A549 (cell line): ENCODE results near the gene MCU. TPM values are rescaled to one million over a fixed set of nuclear protein-coding genes. Genes with fewer than 3 reads are reported as not detected.

ENCODE experiments used
- ATAC-seq, 2 experiments: fragments of 200-7000 bp in 1 of 2; fragments of >200 bp in 1 of 2; cut with Nextera tagmentation in 1 of 2; cut with Tn5 transposase in 1 of 2; 3 replicates each; pipeline versions ENCODE4 v1.8.0 to v1.9.1; 2018 to 2020; ENCODE audit warnings: mild to moderate bottlenecking in 1 of 2, moderate library complexity in 1 of 2
- CTCF ChIA-PET: fragments of 300-600 bp; sonication (Branson Sonifier 250); formaldehyde crosslinking; extraction: SDS; loops from one replicate; lab custom pipeline; 2021; ENCODE audit warnings: antibody characterized with exemption, inconsistent platforms; lab: Yijun Ruan, JAX
- POLR2A ChIA-PET: fragments of 350-600 bp; formaldehyde crosslinking; extraction: SDS; loops from one replicate; lab custom pipeline; 2021; ENCODE audit warnings: antibody characterized with exemption, inconsistent platforms; lab: Yijun Ruan, JAX
- DNase-seq, 2 experiments: peaks; one replicate each; pipeline versions ENCODE4 v3.0.0 to v3.0.0-alpha.2; 2011 to 2016; ENCODE audit warnings: low read depth in 1 of 2, low spot score in 1 of 2
- FAIRE-seq: peaks from 2 replicates; lab custom pipeline; 2011; peaks lifted over from hg19 to GRCh38; lab: Jason Lieb, UNC
- H3K27ac ChIP-seq, 2 experiments: fragments of >200 bp; sonication (Bioruptor Twin); formaldehyde crosslinking; 3 replicates each; pipeline ENCODE4 v1.5.1; 2016 to 2017
- H3K4me1 ChIP-seq: fragments of >200 bp; sonication (Bioruptor Twin); formaldehyde crosslinking; 3 replicates; pipeline ENCODE4 v1.6.1; 2016
- H3K4me2 ChIP-seq: fragments of >200 bp; sonication (Bioruptor Twin); formaldehyde crosslinking; 3 replicates; pipeline ENCODE4 v1.6.1; 2016
- H3K4me3 ChIP-seq: fragments of >200 bp; sonication (Bioruptor Twin); formaldehyde crosslinking; 3 replicates; pipeline ENCODE4 v1.5.1; 2016
- H3K9me3 ChIP-seq: fragments of >200 bp; sonication (Bioruptor Twin); formaldehyde crosslinking; 3 replicates; pipeline ENCODE4 v1.6.1; 2016
- CBX2 ChIP-seq: fragments of 200-600 bp; sonication (generic); IDR thresholded peaks from 2 replicates; pipeline ENCODE4 v1.6.1; 2016; ENCODE audit warnings: low read depth, mild to moderate bottlenecking, borderline replicate concordance
- CEBPB ChIP-seq, 2 experiments: fragments of >200 bp in 1 of 2; sonication (Bioruptor Twin) in 1 of 2; formaldehyde crosslinking in 1 of 2; IDR thresholded peaks; 2 replicates each; pipeline ENCODE4 v1.6.1; 2012 to 2016
- CHD2 ChIP-seq: fragments of 150-350 bp; IDR thresholded peaks from 2 replicates; pipeline ENCODE4 v1.6.1; 2014; ENCODE audit warnings: low read length; ENCODE audit not compliant: partially characterized antibody
- CHD4 ChIP-seq: fragments of 200-600 bp; sonication (generic); IDR thresholded peaks from 2 replicates; pipeline ENCODE4 v1.6.1; 2016; ENCODE audit warnings: antibody characterized with exemption, mild to moderate bottlenecking, borderline replicate concordance
- ESRRA ChIP-seq: fragments of 150-350 bp; IDR thresholded peaks from 2 replicates; pipeline ENCODE4 v1.6.1; 2014; ENCODE audit warnings: mild to moderate bottlenecking, low read length, borderline replicate concordance
- FOSB ChIP-seq: fragments of 250-450 bp; sonication (Bioruptor Pico); IDR thresholded peaks from 2 replicates; pipeline ENCODE4 v1.5.0; 2020; ENCODE audit warnings: mild to moderate bottlenecking, moderate library complexity
- FOSL2 ChIP-seq, 2 experiments: fragments of 450-650 bp in 1 of 2; fragments of >200 bp in 1 of 2; sonication (Bioruptor Twin) in 1 of 2; formaldehyde crosslinking; IDR thresholded peaks; 2 replicates each; pipeline versions ENCODE4 v1.5.0 to v1.6.1; 2016 to 2020; ENCODE audit warnings: mild to moderate bottlenecking in 1 of 2, moderate library complexity in 1 of 2
- HES2 ChIP-seq: fragments of >200 bp; sonication (Bioruptor Twin); formaldehyde crosslinking; IDR thresholded peaks from 2 replicates; pipeline ENCODE4 v1.6.1; 2016
- HEYL ChIP-seq: fragments of 250-450 bp; sonication (Bioruptor Pico); IDR thresholded peaks from 2 replicates; pipeline ENCODE4 v1.8.0; 2021; ENCODE audit warnings: mild to moderate bottlenecking, moderate library complexity
- JUN ChIP-seq, 2 experiments: fragments of >200 bp; sonication (Bioruptor Twin); formaldehyde crosslinking; IDR thresholded peaks; 2 replicates in 1 of 2; 3 replicates in 1 of 2; pipeline ENCODE4 v1.6.1; 2016 to 2017
- JUNB ChIP-seq: fragments of >200 bp; sonication (Bioruptor Twin); formaldehyde crosslinking; IDR thresholded peaks from 2 replicates; pipeline ENCODE4 v1.6.1; 2016
- MAFK ChIP-seq: fragments of 450-650 bp; IDR thresholded peaks from 2 replicates; pipeline ENCODE4 v1.6.1; 2014; ENCODE audit not compliant: partially characterized antibody
- MAX ChIP-seq: IDR thresholded peaks from 2 replicates; pipeline ENCODE4 v1.6.1; 2012
- NR3C1 ChIP-seq: fragments of >200 bp; sonication (Bioruptor Twin); formaldehyde crosslinking; IDR thresholded peaks from 3 replicates; pipeline ENCODE4 v1.6.1; 2017
- PHF8 ChIP-seq: fragments of 200-600 bp; sonication (generic); IDR thresholded peaks from 2 replicates; pipeline ENCODE4 v1.6.1; 2016; ENCODE audit warnings: low read depth, mild to moderate bottlenecking, antibody characterized with exemption, moderate library complexity, borderline replicate concordance
- POLR2A ChIP-seq: IDR thresholded peaks from 2 replicates; pipeline ENCODE4 v1.6.1; 2012; ENCODE audit warnings: mild to moderate bottlenecking, low read length
- RCOR1 ChIP-seq: fragments of 150-350 bp; IDR thresholded peaks from 2 replicates; pipeline ENCODE4 v1.6.1; 2014; ENCODE audit warnings: antibody characterized with exemption, low read length, low read depth
- RNF2 ChIP-seq: fragments of 200-600 bp; sonication (generic); IDR thresholded peaks from 2 replicates; pipeline ENCODE4 v1.6.1; 2016; ENCODE audit warnings: low read depth, mild to moderate bottlenecking, antibody characterized with exemption, moderate library complexity, borderline replicate concordance
- ZSCAN20 ChIP-seq: fragments of 250-450 bp; sonication (Bioruptor Pico); IDR thresholded peaks from 2 replicates; pipeline ENCODE4 v1.8.0; 2022; ENCODE audit warnings: mild to moderate bottlenecking, moderate library complexity
- WGBS: methylation state at CpG from one replicate; pipeline ENCODE4 v1.1.6; 2017; ENCODE audit errors: missing lambda C conversion rate; 5-methylcytosine and 5-hydroxymethylcytosine counted together
- polyA plus RNA-seq, 4 experiments: library from polyadenylated mRNA; depleted of rRNA in 3 of 4; stranded (reverse); fragments of >200 nt; fragmentation: RNase III in 1 of 4; extraction: RNeasy Plus Mini Kit Qiagen cat#74134 plus additional on column Dnase treatment in 1 of 4; gene quantifications; 2 replicates in 3 of 4; 3 replicates in 1 of 4; pipeline ENCODE4 v1.2.3, GENCODE V29; 2011 to 2017
- TF ChIP-seq, protein P1 (sequence below): fragments of 150-350 bp; IDR thresholded peaks from 2 replicates; pipeline ENCODE4 v1.6.1; 2014; ENCODE audit warnings: low read depth, mild to moderate bottlenecking, low read length
- TF ChIP-seq, protein P2 (sequence below): fragments of >200 bp; sonication (Bioruptor Twin); formaldehyde crosslinking; IDR thresholded peaks from 3 replicates; pipeline ENCODE4 v1.6.1; 2016
- TF ChIP-seq, protein P3 (sequence below): fragments of 450-650 bp; IDR thresholded peaks from 2 replicates; pipeline ENCODE4 v1.6.1; 2014; ENCODE audit warnings: antibody characterized with exemption

Gene MCU
- polyA plus RNA-seq, 2 of the 4 experiments (the other 2 are of a cell fraction), result 44.0 to 221 TPM

GRCh38 chr10:72821606-72822005 lies 129.7 kb downstream of the MCU start (continued):
- TF ChIP-seq, protein P1, sequence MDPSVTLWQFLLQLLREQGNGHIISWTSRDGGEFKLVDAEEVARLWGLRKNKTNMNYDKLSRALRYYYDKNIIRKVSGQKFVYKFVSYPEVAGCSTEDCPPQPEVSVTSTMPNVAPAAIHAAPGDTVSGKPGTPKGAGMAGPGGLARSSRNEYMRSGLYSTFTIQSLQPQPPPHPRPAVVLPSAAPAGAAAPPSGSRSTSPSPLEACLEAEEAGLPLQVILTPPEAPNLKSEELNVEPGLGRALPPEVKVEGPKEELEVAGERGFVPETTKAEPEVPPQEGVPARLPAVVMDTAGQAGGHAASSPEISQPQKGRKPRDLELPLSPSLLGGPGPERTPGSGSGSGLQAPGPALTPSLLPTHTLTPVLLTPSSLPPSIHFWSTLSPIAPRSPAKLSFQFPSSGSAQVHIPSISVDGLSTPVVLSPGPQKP, result no peak
- TF ChIP-seq HES2 (no peak), RNF2 (no peak)

DNA sequence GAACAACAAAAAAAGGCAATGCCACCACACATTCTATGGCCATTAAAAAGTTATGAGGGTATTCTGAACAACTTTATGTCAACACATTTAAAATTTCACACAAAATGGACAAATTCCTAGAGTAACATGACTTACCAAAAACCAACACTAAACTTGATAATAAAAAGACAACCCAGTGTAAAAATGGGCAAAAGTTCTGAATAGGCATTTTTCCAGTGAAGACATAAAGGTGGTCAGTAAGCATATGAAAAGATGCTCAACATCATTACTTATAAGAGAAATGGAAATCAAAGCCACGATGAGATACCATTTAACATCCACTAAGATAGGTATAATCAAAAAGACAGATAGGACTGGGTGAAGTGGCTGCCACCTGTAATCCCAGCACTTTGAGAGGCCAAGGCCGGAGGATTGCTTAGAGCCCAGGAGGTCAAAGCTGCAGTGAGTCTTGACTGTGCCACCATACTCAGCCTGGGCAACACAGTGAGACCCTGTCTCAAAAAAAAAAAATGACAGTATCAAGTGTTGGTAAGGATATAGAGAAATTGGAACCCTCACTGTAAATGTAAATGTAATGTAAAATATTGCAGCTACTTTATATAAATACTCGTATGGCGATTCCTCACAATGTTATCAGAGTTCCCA lies 130.5 kb downstream of the MCU start:
- WGBS, result 96% methylated on average over 4 of the region's 4 CpGs
- Histone ChIP-seq H3K4me1 (peaks cover 17% of the 10 kb centered on the region; the same call in 2 of the 3 replicates), H3K4me3 (no peak overlapping the region)
- FAIRE-seq (no peak), ATAC-seq (no peak), DNase-seq (no peak)
- no peak for TF ChIP-seq HEYL (CRISPR knock-in tag)
- TF ChIP-seq, all 56 proteins: peak for 0
- no peak overlapping the region for H3K27ac ChIP-seq
- 0 out of 3 replicates have a peak, but pooled peaks cover 6% of the 10 kb centered on the region for H3K9me3 ChIP-seq
- POLR2A ChIA-PET, result no interaction called here
- CTCF ChIA-PET, result interaction anchor here (1.5 kb wide), 1 partner anchor 12 kb away, joined by 4 read pairs; no protein-coding TSS in a partner anchor
- no peak overlapping the region for H3K4me2 ChIP-seq

DNA sequence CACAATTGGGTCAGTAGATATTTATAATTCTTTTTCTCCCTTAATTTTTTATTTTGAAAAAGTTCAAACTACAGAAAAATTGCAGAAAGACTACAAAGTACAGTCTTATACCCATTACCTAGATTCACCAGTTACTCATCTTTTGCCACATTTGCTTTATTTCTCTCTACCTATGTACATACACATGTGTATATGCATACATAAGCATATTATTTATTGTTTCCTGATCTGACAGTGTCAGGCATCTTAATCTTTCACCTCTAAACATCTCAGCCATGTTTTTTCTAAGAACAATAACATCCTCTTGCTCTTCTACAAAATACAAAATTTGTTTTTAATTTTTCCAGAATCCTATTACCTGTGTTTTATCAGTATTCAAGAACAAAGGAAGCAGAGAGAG lies 133.2 kb downstream of the MCU start:
- ATAC-seq (no peak), DNase-seq (no peak), FAIRE-seq (no peak)
- POLR2A ChIA-PET, result no interaction called here
- H3K27ac ChIP-seq, result no peak overlapping the region
- CTCF ChIA-PET, result interaction anchor here (2.6 kb wide), 1 partner anchor 461 kb away, joined by 7 read pairs; no protein-coding TSS in a partner anchor
- TF ChIP-seq MAFK (peak; percentile 56), ZSCAN20 (no peak)
- H3K9me3 ChIP-seq, result 0 out of 3 replicates have a peak, but pooled peaks cover 6% of the 10 kb centered on the region
- H3K4me1 ChIP-seq, result peaks cover 27% of the 10 kb centered on the region
- H3K4me2 ChIP-seq, result no peak overlapping the region
- no peak overlapping the region for H3K4me3 ChIP-seq

DNA sequence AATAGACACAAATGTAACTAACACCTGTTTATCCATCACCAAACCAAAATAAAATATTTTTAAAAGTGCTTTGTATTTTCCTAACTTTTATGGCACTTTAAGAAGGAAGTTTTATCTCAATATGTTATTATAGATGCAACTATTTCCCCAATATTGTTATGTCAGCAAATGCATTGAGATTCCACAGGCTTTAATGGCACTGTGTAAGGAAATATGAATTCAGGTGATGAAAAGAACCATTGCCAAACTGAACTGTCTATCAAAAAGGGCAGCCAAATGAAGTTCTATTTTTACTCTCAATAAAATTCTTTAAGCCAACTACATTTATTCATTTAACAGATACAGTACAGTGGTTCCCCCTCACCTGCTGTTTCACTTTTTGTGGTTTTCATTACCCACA lies 134.4 kb downstream of the MCU start:
- POLR2A ChIA-PET, result no interaction called here
- no peak for ATAC-seq

DNA sequence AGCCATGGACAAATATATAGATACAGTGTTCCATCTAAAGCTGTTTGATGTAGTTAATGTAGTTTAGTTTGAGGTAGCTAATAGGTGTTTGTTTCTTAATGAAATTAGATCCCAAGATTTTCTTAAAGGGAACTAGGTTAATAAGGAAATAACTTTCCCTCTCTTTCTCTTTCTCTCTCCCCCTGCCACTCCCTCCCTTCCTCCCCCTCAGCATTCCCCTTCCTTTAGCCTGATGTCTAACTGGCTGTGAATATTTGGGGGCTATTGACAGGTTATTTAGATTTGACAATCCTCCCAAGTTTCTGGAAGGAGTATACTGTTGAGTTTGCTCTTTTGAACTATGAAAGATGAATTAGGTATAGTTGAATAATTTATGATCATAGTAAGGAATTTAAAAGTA lies 136.4 kb downstream of the MCU start:
- no peak for ATAC-seq
- CTCF ChIA-PET, result no interaction called here
- TF ChIP-seq CBX2 (no peak), MAX (no peak), ESRRA (no peak), JUNB (no peak), CHD2 (no peak), FOSB (CRISPR knock-in tag) (no peak), POLR2A (no peak), JUN (IDR thresholded peaks at IDR 0.05) (no peak), PHF8 (no peak), ZSCAN20 (no peak), HES2 (no peak), CHD4 (no peak), CEBPB (IDR thresholded peaks at IDR 0.05) (no peak), FOSL2 (IDR thresholded peaks at IDR 0.05) (no peak), FOSL2 (CRISPR knock-in tag; IDR thresholded peaks at IDR 0.05) (no peak), RCOR1 (no peak)
- TF ChIP-seq, protein P2, sequence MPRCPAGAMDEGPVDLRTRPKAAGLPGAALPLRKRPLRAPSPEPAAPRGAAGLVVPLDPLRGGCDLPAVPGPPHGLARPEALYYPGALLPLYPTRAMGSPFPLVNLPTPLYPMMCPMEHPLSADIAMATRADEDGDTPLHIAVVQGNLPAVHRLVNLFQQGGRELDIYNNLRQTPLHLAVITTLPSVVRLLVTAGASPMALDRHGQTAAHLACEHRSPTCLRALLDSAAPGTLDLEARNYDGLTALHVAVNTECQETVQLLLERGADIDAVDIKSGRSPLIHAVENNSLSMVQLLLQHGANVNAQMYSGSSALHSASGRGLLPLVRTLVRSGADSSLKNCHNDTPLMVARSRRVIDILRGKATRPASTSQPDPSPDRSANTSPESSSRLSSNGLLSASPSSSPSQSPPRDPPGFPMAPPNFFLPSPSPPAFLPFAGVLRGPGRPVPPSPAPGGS, result no peak
- TF ChIP-seq, protein P3, sequence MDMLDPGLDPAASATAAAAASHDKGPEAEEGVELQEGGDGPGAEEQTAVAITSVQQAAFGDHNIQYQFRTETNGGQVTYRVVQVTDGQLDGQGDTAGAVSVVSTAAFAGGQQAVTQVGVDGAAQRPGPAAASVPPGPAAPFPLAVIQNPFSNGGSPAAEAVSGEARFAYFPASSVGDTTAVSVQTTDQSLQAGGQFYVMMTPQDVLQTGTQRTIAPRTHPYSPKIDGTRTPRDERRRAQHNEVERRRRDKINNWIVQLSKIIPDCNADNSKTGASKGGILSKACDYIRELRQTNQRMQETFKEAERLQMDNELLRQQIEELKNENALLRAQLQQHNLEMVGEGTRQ, result no peak
- Histone ChIP-seq H3K4me3 (no peak overlapping the region), H3K27ac (no peak overlapping the region), H3K9me3 (no peaks in the 10 kb centered on the region), H3K4me2 (no peak overlapping the region), H3K4me1 (peaks cover 58% of the 10 kb centered on the region)
- POLR2A ChIA-PET, result no interaction called here
- FAIRE-seq, result peak; percentile 68
- DNase-seq, result no peak

More for the DNA sequence above, 134.4 kb downstream of the MCU start:
- DNase-seq, result no peak
- H3K9me3 ChIP-seq, result 0 out of 3 replicates have a peak, but pooled peaks cover 6% of the 10 kb centered on the region
- H3K4me2 ChIP-seq, result no peak overlapping the region
- TF ChIP-seq MAFK (peak; percentile 73), NR3C1 (no peak)
- H3K4me3 ChIP-seq, result no peak overlapping the region
- CTCF ChIA-PET, result interaction anchor here (1.1 to 2.6 kb wide), 2 partner anchors 78 to 462 kb away, joined by 3 to 7 read pairs; no protein-coding TSS in a partner anchor
- peaks cover 39% of the 10 kb centered on the region for H3K4me1 ChIP-seq
- no peak overlapping the region for H3K27ac ChIP-seq
- FAIRE-seq, result no peak
